HG03196 (cell line): ENCODE results near the gene CDH4.

Experiments
- ATAC-seq: cut with Tn5 transposase; IDR thresholded peaks from one replicate; pipeline ENCODE4 v1.9.1; 2021; ENCODE audit not compliant: unreplicated experiment

The CDH4 gene

DNA sequence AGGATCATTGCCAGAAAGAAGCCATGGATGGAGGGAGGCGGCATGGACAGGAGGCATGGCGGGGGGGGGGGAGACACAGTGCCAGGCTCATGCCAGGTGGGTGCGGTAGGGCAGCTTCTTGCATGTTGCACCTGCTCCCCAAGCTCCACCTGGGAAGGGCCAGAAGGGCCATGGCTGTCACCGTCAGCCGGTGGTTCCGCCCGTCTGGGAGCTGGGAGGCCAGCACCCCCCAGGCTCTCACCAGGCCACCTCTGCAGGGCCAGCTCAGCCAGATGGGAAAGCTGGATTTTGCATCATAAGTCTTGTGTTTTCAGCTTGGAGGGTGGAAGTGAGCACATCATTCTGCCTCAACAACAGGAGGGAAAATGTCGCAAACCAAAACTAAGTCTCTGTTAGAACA lies 409.0 kb downstream of the CDH4 start:
- no peak for ATAC-seq

DNA sequence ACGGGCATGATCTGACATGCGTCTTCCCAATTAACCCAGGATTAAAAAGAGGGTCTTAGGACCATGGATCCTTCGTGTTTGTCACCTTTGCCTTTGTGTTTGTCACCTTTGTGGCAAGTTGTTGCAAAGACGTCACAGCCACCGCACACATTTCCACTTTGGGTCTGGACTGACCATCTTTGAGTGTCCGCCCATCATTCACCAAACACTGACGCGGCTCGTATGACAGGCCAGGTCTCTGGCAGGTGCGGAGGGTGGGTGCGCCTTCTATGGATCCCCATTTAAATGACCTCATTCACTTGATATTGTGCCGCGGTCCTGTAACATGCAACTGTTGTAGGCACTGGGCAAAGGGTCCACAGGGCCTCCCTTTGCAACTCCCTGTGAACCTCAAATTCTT lies 409.5 kb downstream of the CDH4 start:
- no peak for ATAC-seq

DNA sequence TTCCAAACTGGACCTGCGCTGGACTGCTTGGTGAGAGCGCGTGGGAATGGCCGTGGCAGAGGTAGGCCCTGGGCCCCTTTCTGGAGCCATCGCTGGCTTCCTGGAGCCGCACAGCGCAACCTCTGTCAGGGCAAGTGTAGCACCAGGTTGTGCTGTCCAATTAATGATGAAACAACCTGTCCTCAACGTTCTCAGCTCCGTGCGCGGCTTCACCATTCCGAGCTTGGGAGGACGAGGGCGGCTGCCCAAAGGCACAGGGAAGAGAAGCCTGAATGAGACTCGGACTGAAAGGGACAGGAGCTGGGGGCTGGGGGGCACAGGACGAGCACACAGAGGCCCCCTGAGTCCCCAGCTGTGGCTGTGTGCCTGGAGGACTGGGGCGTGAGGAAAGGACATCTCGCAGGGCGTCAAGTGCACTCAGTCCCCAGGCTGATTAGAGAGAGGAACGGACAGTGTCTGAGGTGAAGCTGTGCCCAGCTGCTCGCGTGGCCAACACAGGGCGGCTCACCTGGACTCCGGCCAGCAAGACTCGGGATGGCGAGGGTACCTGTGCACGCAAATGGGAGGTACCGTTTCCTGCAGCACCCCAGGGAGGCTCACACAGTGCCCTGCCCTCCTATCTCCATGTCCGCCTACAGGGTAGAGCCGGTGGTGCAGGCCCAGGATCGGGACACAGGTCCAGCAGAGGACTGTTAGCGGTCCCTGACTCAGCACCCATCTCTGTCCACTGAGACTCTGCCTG lies 410.3 kb downstream of the CDH4 start:
- ATAC-seq = no peak

DNA sequence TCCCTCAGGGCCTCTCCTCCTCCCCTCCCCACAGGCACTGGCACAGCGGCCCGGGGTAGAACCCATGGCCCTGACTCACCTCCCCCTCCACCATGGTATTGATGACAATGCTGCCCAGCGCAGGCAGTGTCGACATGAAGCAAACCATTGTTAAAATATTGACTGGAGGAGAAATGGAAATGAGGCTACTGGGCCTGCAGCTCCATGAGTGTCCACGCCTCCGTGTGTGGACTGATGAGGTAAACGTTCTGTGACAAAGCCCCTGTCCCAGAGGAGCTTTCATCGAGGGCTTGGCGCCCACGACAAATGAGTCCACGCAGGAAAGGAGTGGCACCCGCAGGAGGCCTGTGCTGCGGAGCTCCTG lies 410.9 kb downstream of the CDH4 start:
- ATAC-seq = no peak

DNA sequence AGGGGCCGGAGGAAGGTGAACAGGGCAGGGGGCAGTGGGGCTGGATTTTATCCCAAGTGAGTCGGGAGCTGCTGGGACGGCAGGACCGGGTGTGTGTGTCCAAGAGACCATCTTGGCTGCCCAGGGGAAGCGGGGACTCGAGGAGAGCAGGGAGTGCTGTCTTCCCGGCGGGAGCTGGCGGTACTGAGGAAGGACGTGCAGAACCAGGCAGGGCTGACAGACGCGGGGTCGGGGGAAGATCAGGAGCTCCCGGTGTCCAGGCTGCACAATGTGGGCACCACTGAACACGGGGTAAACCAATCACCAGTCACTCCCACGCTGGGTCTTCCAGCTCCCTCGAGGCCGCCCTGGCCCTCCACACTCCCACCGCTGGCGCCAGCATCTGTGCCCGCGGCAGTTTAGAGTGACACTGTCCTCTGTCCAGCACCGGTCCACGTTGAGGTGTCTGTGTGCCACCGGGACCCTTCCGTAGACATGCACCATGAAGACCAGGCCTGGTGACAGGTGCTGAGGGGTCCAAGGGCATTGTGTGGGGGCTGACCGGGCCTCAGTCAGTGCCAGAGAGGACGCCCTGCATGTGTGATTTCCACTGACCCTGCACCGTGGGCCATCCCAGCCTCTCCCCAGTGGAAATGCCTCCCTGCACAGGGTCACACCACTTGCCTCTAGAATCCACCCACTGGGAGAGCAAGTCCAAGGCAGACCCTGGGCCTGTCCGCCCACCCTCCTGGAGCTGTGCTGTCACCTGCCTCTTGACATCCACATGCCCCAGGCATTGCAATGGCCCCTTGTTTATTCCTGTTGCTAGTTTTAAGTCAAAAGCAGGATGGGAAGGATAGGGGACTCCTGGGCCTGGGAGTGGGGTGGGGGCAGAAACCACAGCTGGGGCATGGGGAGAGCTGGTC lies 411.7 kb downstream of the CDH4 start:
- no peak for ATAC-seq

DNA sequence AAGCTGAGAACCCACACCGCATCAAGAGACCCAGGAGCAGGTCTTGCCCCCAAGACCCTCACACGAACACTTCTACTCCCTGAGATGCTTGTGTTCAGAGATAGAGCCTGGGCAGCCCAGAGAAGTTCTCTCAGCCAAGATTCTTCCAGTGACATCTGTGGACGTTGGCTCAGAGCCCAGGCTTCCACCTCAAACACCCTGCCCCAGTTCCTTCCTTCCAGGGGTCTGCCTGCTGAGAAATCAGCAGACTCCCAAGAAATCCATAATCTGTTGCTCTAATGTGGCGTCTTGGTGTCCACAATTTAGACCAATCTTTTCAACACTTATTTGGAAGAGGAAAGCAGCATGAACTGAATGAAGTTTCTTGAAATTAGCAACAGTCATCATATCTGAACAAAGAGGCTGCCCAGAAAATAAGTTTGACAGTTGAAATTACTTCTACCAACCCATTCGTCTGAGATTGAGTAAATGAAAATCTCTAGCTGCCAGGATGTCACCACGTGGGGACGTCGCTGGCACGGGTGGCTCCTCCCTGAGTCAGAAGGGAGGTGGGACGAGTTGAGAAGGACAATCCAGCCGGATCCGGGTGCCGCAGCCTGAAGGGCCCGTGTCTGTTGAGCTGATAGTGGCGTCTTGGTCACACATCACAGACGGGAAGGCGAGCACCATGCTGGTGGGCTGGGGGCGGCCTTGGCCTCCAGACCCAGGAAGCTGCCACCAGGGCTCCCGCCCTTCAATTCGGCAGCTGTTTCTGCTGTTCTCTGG lies 412.7 kb downstream of the CDH4 start:
- no peak for ATAC-seq

DNA sequence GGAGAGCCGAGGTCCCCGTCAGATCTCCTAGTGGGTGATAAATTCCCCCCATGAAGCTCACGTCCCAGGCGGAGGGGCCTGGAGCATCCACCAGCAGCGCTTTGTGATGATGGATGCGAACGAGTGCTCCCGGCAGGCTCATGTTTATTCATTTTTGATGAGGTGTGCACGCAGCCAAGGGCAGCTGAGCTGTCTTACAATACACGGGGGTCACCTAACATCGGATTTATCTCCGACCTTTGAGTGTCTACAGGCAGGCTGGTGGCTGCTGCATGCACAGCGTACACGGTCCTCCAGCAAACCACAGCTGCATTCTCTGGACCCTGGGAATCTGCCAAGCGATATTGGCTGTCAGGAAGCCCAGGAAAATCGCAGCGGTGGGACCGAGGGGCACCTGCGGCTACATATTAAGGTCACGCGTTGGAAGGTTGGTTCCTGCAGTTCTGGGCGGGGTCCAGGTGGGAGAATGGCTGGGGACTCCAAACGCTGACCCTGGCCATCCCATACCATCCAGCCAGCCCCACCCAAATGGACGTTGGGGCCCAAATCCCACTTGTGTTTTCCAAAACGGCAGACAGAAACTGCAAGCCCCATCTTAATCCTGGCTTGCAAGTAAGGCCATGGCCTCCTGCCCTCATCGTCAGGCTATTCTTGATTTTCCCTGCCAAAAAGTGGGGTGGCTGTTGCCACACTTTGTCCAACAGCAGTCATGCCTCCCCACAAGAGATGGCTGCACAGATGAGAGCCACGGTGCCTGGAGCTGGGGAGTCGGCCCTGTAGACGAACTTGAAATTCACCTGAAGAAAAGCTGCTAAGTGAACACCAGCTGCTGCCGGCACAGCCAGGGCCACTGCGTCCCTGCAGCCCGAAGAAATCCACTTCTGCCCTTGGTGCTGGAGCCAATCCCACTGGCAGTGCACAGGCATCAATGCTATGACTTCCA lies 413.7 kb downstream of the CDH4 start:
- no peak for ATAC-seq

DNA sequence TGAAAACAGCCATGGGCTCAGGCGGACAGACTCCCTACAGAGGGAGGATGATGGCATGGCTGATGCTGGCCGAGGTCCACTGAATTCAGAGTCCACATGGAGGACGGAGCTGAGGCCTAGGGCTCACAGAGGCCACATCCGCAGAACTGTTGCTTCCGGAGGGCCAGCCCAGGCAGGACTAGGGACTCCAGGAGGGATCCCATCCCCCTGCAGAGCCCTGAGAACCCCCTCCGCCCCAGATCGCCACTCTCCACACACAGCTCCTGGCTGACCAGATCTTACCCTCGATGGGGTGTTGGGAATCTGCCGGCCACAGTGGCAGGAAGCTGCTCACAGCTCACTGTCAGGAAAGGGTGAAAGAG lies 414.4 kb downstream of the CDH4 start:
- no peak for ATAC-seq

DNA sequence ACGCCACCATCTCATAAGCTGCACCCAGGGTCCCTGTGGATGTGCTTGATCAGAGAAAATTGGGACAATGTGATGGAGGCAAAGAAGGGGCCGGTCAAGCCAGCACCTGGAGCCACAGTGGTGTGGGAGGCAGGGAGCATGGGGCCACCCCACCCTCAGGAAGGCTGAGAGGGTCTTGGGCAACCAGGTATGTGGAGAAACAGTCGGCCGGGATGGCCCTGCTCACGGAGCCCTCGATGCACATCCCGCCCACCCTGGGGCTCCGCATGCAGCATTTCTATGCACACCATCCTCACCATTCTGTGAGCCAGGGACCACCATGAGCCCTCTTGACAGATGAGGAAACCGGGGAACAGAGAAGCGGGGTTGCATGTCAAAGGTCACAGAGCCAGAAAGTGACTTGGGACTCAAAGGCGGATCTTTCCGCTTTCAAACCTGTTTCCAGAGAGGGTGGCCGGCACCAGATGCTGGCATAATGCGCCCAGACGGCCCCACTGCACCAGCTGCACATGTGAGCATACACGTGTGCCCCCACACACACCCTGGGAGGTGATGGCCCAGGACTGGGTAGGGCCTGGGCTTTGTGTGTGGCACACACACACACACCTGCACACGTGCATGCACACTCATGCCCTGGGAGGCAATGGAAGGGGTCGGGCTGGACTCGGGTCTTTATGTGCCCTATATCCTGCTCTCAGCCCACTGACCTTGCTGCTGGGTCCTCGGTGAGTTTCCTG lies 415.2 kb downstream of the CDH4 start:
- no peak for ATAC-seq

DNA sequence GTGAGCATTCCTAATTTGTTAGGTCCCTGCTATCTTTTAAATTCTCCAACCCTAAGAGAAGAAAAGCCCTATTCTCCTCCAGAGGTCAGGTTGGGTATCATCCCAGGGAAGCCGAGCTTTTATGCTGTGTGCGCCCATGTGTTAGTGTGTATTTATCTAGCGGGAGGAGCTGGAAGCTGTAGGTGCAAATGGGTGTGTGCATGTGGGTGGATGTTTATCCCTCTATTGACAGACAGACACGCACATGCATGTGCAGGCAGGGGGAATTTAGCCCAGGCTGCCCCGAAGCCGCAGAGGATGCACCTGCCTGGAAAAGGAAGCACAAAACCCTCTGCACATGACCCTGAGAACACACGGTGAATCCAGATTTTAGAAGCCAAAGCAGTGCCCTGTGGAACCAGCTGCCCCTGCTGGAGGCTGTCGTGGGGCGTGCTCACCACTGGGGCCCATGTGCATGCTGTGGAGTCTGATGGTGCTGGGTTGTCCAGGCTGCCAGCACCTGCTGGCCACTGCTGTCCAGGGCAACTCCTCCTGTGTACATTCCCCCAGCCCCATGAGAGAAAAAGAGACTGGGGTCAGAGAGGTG lies 416.1 kb downstream of the CDH4 start:
- no peak for ATAC-seq

DNA sequence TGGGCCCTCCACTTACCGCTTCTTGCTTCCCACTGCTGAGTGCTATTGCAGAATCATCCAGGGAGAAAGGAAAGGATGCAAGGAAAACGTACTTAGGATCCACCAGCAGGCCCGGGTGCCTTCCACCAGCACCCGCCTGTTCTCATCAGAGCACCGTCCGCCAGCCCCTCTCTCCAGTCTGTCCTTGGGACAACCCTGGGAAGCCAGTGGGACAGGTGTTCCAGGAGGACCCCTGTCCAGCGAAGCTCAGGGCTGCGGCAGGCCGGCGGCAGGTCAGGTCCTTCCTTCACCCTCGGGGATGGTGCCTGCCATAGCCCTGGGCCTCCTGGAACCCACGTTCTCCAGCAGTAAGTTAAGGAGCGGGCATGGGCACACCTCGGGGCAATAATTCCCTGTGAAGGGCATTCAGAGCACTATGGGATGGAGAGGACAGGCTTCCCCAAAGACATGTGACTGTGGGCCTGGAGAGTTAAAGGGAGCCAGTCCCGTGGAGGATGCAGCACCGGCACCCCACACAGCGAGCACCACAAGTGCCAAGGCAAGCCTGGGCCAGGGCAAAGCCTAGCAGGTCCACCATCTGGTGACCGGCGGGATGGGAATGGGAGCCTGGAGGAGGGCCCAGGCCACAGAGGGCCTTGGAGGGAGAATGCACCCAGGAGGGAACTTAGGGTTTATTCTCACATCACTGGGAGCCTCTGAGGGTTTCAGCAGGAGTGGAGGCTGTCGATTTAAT lies 416.9 kb downstream of the CDH4 start:
- ATAC-seq = no peak

DNA sequence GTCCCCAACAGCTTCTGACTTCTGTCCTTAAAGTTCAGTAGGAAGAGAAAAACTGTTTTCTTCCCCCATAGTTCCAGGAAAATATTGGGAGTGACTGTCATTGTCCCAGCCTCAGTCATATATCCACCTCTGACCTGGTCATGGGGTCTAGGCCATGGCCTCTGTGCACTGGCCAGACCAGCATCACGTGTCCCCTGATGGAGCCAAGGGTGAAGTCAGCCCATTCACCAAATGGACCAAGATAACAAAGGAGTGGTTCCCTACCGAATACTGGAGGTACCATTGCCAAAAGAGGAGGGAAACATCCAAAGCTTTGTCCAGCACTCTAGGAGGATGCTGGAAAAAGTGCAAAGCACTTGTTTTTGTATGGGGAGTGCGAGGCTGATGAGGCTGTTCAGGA lies 418.2 kb downstream of the CDH4 start:
- no peak for ATAC-seq

DNA sequence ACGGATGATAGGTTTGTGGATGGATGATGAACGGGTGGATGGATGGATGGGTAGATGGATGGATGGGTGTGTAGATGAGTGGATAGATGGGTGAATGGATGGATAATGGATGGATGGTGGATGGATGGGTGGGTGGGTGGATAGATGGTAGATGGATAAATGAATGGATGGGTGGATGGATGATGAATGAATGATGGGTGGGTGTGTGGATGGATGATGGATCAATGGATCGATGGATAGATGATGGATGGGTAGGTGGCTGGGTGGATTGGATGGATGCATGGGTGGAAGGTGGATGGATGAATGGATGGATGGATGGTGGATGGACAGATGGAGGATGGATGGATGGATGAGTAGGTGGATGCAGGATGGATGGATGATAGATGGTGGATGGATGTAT lies 419.5 kb downstream of the CDH4 start:
- no peak for ATAC-seq

DNA sequence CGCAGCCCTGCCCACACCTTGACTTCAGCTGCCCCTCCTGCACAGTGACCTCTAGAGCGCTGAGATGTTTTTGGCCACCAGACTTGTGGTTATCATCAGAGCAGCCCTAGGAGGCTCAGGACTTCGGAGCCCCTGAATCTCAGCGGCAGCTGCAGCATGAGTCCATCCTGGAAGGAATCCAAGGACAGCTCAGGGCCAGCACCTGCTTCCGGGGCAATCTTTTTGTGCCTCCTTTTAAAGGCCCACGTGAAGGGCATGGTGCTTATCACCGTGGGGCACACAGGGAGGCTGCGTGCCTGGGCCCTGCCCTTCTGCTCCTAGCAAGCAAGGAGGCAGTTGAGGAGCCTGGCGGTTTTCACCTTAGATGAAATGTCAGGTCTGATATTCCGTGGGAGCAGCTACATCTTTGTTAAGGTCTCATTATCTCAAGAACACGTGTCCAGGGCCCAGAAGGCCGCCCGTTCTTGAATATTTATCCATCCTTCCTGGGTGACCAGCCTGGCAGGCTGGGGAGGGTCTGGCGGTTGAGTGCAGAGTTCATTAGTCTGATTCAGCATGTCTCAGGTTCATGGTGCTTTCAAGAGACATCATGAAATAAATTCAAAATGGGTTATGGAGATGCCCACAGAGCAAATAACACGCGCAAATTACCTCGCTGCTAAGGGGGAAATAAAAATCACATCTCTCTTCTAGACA lies 421.2 kb downstream of the CDH4 start:
- ATAC-seq = no peak

DNA sequence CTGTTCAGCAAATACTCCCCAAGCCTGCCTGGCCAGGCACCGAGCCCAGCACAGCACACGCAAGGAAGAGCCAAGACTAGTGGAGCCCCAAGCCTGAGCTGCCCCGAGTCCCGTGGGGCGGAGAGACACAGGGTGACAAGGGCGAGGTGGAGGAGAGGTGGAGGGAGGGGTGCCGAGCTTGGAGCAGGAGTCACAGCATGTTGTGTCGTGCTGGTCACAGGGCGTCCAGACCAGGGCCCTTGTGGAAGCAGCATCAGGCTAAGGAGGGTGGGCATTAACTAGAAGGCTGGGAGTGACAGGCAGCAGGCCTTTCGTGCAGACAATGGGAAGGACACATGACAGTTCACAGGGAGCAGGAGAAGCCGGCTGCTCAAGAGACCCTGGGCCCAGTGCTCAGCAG lies 422.1 kb downstream of the CDH4 start:
- no peak for ATAC-seq

DNA sequence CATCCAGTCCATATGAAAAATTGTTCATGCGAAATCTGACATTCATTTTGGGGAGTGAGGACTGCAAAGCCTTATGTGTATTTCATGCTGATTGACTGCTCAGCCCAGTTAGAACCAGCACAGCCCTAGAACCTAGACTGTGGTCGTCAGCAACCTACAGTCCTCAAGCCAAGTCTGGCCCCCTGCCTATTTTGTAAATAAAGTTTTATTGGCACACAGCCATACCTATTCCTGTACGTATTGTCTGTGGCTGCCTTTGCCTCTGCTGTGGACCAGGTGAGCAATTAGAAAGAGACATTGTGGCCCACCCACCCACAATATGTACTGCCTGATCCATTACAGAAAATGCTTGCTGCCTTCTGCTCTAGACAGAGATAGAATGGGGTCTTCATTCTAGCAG lies 422.6 kb downstream of the CDH4 start:
- ATAC-seq = no peak

DNA sequence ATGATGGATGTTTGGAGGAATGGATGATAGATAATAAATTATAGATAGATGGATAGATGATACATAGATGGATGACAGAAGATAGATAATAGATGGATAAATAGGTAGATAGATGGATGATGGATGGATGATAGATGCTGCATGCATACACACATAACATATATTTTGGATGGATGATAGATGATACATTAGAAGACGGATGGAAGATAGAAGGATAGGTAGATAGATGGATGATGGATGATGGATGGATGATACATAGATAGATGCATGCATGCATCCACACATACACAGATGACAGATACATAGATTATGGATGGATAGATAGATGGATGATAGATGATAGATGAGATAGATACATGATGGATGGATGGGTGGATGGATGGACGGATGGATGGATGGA lies 425.9 kb downstream of the CDH4 start:
- ATAC-seq = no peak

DNA sequence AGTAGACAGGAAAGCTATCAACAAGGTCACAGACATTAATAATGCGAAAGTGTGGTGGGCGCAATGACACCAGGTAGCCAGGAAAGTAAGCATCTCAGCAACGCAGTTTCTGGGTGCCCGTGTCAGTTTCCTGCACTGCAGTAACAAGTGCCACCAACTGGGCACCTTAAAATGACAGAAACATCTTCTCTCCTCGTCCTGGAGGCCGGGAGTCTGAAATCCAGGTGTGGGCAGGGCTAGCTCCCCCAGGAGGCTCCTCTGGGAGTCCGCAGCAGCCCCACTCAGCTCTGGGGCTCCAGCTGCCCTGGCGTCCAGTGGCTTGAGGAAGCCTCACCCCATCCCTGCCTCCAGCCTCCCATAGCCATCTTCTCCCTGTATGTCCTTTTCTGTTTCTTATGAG lies 426.4 kb downstream of the CDH4 start:
- no peak for ATAC-seq
